HG02973 (cell line): ENCODE measurements around the gene ATP6V1F.
A peak's percentile ranks its signal among the peaks of the same experiment; 100 is the strongest.

Experiments
- ATAC-seq: cut with Tn5 transposase; IDR thresholded peaks from one replicate; pipeline ENCODE4 v1.9.1; 2021; ENCODE audit warnings: moderate library complexity; ENCODE audit not compliant: unreplicated experiment

Gene ATP6V1F

GRCh38 chr7:128847721-128848211, 14.9 kb upstream of the ATP6V1F start:
- ATAC-seq = no peak

GRCh38 chr7:128848289-128849155, 14.1 kb upstream of the ATP6V1F start:
- ATAC-seq = no peak

GRCh38 chr7:128849156-128849515, 13.5 kb upstream of the ATP6V1F start:
- no peak for ATAC-seq

GRCh38 chr7:128849804-128850490, 12.7 kb upstream of the ATP6V1F start:
- no peak for ATAC-seq

GRCh38 chr7:128852537-128853254, 10.0 kb upstream of the ATP6V1F start:
- ATAC-seq = no peak

GRCh38 chr7:128853799-128854198, 8.9 kb upstream of the ATP6V1F start:
- no peak for ATAC-seq

- no peak for ATAC-seq
Observed at GRCh38 chr7:128854396-128854795, 8.3 kb upstream of the ATP6V1F start.

- ATAC-seq = no peak
Observed at GRCh38 chr7:128855559-128855958, 7.1 kb upstream of the ATP6V1F start.

- no peak for ATAC-seq
Observed at GRCh38 chr7:128856001-128856718, 6.5 kb upstream of the ATP6V1F start.

GRCh38 chr7:128858380-128859231, 4.0 kb upstream of the ATP6V1F start:
- ATAC-seq = no peak

- ATAC-seq = no peak
Observed at GRCh38 chr7:128859232-128860157, 3.2 kb upstream of the ATP6V1F start.

GRCh38 chr7:128860158-128861073, 2.2 kb upstream of the ATP6V1F start:
- no peak for ATAC-seq

- no peak for ATAC-seq
Observed at GRCh38 chr7:128861957-128862570, 592 bp upstream of the ATP6V1F start.

- peak; percentile 35 for ATAC-seq
Observed at GRCh38 chr7:128863433-128863989, 855 bp downstream of the ATP6V1F start.

GRCh38 chr7:128865303-128865702, 2.6 kb downstream of the ATP6V1F start:
- ATAC-seq = no peak

- ATAC-seq = no peak
Observed at GRCh38 chr7:128865996-128866877, 3.6 kb downstream of the ATP6V1F start.
